ENCODE results near the gene MAGI1.
A peak's percentile ranks its signal among the peaks of the same experiment; 100 is the strongest.

The MAGI1 gene

DNA sequence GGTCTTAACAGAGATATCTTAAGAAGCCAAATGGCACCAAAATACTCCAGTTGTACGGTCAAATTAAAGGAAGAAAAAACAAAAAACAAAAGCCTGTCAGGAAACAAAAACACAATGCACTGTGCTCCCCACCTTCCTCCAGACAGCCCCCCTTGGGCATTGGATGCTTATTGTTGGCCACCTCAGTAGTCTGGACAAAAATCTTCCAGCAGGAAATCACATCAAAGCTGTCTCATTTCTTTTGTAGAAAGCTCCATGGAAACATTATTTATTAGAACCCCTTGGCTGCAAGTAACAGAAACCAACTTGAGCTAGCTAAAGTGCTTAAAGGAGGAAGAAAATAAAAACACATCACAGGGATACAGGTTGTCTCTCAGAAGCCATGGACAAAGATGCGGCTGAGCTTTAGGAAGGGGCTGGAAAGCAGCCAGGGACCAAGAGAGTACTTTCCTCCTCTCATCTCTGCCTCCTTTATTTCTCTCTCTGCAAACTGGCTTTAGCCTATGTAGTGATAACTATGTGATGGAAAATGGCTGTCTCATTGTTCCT lies 699.5 kb downstream of the MAGI1 start:
- DNase-seq, result no peak

DNA sequence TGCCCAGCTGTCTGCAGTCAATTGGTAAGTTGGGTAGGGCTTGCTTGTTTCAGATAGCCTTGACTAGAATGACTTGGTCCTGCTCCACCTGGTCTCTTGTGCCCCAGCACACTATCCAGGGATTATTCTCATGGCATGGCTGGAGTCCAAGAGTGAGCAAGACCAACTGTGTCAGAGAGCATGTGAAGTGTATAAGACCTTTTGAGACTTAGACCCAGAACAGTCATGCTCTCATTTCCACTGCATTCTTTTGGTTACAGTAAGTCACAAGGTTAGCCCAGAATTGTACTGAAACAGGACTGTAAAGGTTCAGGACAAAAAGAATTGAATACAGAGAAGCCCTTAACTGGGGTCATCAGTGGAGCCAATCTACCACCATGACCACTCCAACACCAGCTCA lies 700.1 kb downstream of the MAGI1 start:
- no peak for DNase-seq

DNA sequence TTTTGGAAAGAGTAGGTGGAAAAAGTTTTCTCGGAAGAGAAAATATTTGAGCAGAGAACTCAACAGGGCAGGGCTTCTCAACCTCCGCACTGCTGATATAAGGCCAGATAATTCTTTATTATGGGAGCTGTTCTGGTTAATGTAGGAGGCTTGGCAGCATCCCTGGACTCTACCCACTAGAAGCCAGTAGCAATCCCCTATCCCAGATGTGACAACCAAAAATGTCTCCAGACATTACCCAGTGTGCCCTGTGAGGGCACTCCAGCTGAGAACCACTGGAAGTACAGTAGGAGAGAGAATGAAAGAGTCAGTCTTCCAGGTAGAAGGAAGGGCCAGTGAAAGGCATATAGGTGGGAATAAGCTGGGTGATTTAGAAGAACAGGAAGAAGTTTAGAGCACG lies 703.1 kb downstream of the MAGI1 start:
- no peak for DNase-seq

DNA sequence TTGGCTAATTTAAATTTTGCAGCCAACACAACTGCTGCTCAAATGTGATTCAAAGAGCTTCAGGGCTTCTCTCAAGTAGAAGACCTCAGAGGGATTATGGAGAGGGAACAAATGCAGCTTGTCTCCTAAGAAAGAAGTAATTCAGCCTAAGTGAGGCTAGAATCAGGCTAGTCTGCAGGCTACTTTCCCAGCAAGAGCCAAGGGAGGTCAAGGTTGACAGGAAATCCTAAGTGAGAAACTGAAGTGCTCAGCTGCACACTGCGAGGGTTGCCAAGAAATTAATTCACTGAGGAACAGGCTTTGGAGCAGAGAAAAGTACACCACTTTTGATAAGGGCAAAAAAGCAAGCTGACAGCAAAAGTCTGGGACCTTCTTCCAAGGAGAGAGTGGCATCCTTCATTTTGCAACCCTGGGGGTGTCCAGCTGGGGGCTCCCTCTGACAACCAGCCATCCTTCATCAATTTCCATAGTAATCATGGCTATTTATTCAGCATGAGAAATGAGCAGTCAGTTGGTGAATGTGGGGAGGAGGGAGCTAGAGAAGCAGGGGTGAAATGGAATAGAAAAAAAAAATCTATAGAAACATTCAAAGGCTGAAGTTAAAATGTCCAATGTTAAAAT lies 704.6 kb downstream of the MAGI1 start:
- DNase-seq, result no peak

DNA sequence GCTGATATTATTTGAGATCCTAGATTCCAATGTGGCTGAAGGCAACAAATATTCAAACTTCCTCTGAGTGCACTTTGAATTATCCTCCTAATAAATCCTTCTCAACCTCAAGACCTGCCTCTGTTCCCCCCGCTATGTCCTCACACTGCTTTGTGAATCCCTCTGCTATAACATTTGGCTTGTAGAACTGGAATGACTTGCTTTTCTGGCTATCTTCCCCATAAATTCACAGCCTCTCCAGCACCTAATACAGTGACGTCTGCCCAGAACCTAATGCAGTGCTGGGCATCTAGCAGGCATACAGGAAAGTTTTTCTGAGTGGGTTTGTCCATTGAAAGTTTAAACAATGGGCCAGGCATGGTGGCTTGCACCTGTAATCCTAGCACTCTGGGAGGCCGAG lies 707.0 kb downstream of the MAGI1 start:
- no peak for DNase-seq

DNA sequence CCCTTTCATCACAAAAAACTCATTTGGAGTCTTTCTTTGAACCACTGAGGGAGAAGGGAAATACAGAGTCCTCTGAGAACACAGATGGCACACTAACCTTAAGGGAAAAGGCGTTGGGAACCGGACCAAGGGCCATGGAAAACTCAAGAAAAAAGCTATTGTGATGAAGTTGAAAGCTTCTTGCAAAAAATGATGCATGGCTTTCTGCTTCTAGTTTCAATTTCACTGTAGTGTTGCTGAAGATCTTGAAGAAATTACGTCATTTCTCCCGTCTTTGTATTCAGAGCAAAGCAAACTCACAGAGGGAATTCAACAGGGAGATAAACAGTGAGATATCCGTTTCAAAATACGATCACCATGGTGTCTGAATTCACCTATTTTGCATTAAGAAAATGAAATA lies 708.6 kb downstream of the MAGI1 start:
- peak; percentile 22 for DNase-seq

DNA sequence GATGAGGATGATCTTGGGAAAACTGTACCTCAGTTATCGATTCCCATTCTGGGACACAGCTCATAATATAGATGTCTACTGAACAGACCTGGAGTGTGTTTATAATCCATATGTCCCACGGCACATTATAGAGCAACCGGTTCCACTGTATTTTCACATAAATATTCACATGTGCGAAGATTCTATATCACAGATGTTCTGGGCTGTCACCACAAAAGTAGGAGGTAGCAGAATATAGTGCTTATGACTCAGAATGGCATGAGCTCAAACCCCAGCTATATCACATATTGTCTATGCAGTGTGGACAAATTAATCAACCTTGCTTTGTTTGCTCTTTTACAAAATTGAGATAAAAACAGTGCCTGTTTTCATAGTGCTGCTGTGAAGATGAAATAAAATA lies 710.6 kb downstream of the MAGI1 start:
- DNase-seq, result no peak

DNA sequence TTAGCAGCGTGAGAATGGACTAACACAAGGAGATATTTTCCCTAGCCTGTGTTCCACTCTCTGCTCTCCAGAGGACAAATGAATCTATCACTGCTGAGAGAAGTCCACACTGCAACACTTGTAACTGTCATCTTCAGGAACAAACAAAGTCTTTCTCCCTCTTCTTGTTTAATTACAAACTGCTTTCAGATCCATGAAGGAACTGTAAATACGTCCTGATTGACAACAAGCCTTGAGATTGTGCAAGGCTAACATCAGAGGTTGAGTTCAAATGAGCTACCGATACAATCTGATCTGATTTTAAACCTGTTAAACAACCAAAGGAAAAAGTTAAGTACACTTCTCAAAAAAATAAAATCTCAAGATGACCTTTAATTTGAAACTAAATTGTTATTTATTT lies 712.1 kb downstream of the MAGI1 start:
- DNase-seq, result no peak

DNA sequence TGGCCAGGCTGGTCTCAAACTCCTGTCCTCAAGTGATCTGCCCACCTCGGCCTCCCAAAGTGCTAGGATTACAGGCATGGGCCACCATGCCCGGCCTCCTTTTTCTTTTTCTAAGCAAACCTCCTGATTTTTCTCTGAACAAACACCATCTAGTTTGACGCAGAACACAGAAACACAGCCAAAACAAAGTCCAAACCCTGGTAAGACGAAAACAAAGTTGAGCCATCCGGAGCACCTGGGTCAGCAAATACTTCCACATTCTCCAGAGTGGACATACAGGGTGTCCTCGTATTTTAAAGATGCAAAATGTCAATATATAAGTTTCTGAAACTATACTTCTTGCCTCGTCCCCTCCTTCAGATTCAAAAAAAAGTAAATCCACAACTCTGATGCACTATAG lies 715.8 kb downstream of the MAGI1 start:
- no peak for DNase-seq

DNA sequence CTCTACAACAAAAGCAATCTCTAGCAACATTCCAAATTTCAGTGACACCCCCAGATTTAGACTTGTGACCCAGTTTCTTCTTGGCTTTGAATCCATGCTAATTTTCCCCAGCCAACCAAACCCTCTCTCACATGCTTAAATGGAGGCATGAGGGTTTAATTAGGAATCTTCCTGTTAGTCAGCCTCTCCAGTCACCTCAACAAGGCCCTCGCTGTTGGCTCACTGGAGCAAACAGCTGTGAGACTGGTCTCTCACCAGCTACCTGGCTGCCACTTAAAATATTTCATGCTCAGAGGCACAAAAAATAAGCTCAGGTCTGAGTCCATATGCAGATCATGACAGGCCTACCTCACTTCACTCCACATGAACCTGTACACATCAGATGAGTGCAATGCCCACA lies 720.5 kb downstream of the MAGI1 start:
- no peak for DNase-seq

DNA sequence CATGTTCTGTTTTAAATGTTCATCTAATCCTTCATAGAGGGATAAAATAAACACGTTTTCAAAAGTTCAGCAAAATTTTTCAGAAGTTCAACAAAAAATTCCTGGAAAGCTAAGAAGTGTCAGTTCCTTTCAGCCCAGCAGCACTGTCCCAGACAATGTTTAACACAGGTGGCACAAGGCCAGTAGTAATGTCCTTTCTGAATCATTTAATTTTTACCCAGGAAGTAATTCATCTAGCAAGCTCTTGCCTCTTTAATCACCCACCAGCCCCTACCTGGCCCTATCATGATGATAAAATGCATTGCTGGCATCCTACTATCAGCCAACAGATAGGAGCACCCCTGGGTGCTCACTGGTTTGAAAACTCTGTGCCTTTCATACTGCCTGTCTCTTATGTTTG lies 723.8 kb downstream of the MAGI1 start:
- DNase-seq, result no peak

DNA sequence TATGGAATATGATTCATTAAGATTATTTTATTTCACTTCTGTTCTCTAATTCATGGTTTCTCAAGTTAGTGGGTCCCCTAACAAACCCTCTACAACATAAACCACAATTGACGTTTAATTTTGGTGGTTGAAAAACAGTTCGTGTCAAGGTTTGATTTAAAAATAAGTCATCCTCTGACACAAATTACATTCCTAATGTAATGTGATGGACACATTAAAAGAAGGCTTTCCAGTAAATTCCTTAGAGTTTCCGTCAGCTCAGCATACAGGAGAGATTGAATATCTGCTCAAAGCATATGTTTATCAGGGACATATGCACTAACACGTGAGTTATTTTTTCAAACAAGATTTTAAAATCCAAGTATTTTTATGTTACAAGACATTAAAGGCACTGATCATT lies 724.4 kb downstream of the MAGI1 start:
- no peak for DNase-seq

DNA sequence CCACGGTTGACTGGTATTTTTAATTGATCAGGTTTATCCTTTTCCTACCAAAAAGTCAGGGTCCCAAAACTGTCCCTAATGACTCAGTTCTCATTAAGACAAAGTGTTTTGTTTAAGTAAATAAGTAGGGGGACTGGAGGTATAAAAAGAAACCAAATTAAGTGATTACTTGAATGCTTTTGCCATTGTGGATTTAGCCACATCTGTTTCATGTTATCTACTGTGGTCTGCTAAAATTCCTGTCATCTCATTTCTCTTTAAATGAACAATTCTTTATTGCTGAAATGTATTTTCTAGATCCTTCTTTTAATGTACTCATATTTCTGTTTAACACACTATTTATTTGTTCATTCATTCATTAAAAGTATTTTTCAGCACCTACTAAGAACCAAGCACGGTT lies 725.1 kb downstream of the MAGI1 start:
- no peak for DNase-seq

DNA sequence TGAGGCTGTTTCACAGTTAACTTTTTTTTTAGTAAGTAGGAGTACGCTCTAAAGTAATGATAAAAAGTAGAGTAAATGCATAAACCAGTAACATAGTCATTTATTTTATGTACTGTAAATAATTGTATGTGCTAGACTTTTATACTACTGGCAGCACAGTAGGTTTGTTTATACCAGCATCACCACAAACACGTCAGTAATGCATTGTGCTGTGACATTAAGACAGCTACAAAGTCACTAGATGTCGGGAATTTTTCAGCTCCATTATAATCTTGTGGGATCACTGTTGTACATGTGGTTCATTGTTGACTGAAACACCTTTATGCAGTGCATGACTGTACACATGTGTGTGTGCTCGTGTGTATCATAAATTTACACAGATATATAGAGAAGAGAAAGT lies 732.9 kb downstream of the MAGI1 start:
- no peak for DNase-seq

All from fibroblast of skin of back (primary cell).